DOHH2 (cell line): Measurements from ENCODE around the gene PTPN2.
"Not testable (repeated sequence)": the region's sequence is repeated elsewhere in the genome, so short reads cannot be mapped to it uniquely, and the experiment has no call there.

Experiments used
- H3F3A ChIP-seq: fragments of 200-600 bp; sonication (generic), shearing (Covaris generic); 2 replicates; pipeline ENCODE4 v1.6.0; 2016; ENCODE audit warnings: antibody characterized with exemption, mild to moderate bottlenecking; ENCODE audit not compliant: control insufficient read depth, insufficient read depth
- H3K27ac ChIP-seq: fragments of 200-600 bp; sonication (generic); 2 replicates; pipeline ENCODE4 v1.5.1; 2014; ENCODE audit warnings: low read depth, mild to moderate bottlenecking, low read length, moderate library complexity
- H3K27me3 ChIP-seq: fragments of 200-600 bp; sonication (generic); 2 replicates; pipeline ENCODE4 v1.6.1; 2014; ENCODE audit warnings: mild to moderate bottlenecking, low read length, mixed read lengths; ENCODE audit not compliant: control insufficient read depth
- H3K36me3 ChIP-seq: fragments of 200-600 bp; sonication (generic); 2 replicates; pipeline ENCODE4 v1.6.1; 2014; ENCODE audit warnings: mild to moderate bottlenecking, low read length, moderate library complexity, mixed read lengths; ENCODE audit not compliant: control insufficient read depth
- H3K4me1 ChIP-seq: fragments of 200-600 bp; sonication (generic); 2 replicates; pipeline ENCODE4 v1.6.1; 2014; ENCODE audit warnings: mild to moderate bottlenecking, low read length, mixed read lengths; ENCODE audit not compliant: control insufficient read depth
- H3K4me2 ChIP-seq: fragments of 200-600 bp; sonication (generic); 2 replicates; pipeline ENCODE4 v1.6.0; 2014; ENCODE audit warnings: mild to moderate bottlenecking, low read length, moderate library complexity
- H3K4me3 ChIP-seq: fragments of 200-600 bp; sonication (generic); 2 replicates; pipeline ENCODE4 v1.5.1; 2014; ENCODE audit warnings: mild to moderate bottlenecking, low read length, mixed read lengths
- H3K79me2 ChIP-seq: fragments of 200-600 bp; sonication (generic); 2 replicates; pipeline ENCODE4 v1.6.1; 2014; ENCODE audit warnings: mild to moderate bottlenecking, low read length, mixed read lengths; ENCODE audit not compliant: control insufficient read depth
- H3K9me2 ChIP-seq: fragments of 200-600 bp; sonication (generic); replicated peaks from 2 replicates; pipeline ENCODE4 v1.6.1; 2014; ENCODE audit warnings: mild to moderate bottlenecking, low read length, mixed read lengths; ENCODE audit not compliant: control insufficient read depth
- H3K9me3 ChIP-seq: fragments of 200-600 bp; sonication (generic); 2 replicates; pipeline ENCODE4 v1.6.1; 2014; ENCODE audit warnings: antibody characterized with exemption, low read length, mixed read lengths; ENCODE audit not compliant: control insufficient read depth, insufficient read depth
- H4K20me1 ChIP-seq: fragments of 200-600 bp; sonication (generic); 2 replicates; pipeline ENCODE4 v1.6.0; 2014; ENCODE audit warnings: low read depth, mild to moderate bottlenecking, antibody characterized with exemption, low read length, moderate library complexity; ENCODE audit not compliant: control insufficient read depth, insufficient read depth
- EZH2phosphoT487 ChIP-seq: fragments of 200-600 bp; sonication (generic); IDR thresholded peaks from 2 replicates; pipeline ENCODE4 v1.6.1; 2017; ENCODE audit warnings: borderline replicate concordance, mild to moderate bottlenecking, antibody characterized with exemption, low read length, moderate library complexity, mixed read lengths
- TF ChIP-seq, protein P1 (sequence below): fragments of 200-600 bp; sonication (generic); IDR thresholded peaks from one replicate; pipeline ENCODE4 v1.5.1; 2014; ENCODE audit warnings: antibody characterized with exemption, mild to moderate bottlenecking, low read depth, low read length; ENCODE audit not compliant: poor library complexity, severe bottlenecking

The PTPN2 gene

DNA sequence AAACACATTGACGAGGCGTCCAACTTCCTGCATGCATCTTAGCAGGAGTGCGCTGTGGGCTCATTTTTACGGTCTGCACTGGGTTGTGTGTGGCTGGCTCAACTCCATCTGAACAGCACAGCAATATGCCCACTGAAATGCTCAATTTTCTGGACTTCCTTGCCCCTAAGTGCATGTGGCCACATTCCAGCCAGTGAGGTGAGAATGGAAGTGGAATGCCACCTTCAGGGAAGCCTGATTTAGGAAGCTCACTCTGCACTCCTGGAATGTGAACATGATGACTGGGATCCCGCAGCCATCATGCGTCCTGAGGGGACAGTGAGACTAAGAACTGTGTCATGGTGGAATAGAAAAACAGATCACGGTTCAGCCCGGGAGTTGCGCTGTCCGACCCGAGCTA is 105.0 kb downstream of the PTPN2 start:
- H3K9me2 ChIP-seq: no peaks in the 10 kb centered on the region
- no peak overlapping the region for H3K4me2 ChIP-seq
- no peaks in the 10 kb centered on the region for H3F3A ChIP-seq
- no peaks in the 10 kb centered on the region for H3K79me2 ChIP-seq
- H4K20me1 ChIP-seq: no peaks in the 10 kb centered on the region
- H3K4me3 ChIP-seq: no peak overlapping the region
- H3K9me3 ChIP-seq: no peaks in the 10 kb centered on the region
- H3K36me3 ChIP-seq: no peaks in the 10 kb centered on the region
- TF ChIP-seq, protein P1, sequence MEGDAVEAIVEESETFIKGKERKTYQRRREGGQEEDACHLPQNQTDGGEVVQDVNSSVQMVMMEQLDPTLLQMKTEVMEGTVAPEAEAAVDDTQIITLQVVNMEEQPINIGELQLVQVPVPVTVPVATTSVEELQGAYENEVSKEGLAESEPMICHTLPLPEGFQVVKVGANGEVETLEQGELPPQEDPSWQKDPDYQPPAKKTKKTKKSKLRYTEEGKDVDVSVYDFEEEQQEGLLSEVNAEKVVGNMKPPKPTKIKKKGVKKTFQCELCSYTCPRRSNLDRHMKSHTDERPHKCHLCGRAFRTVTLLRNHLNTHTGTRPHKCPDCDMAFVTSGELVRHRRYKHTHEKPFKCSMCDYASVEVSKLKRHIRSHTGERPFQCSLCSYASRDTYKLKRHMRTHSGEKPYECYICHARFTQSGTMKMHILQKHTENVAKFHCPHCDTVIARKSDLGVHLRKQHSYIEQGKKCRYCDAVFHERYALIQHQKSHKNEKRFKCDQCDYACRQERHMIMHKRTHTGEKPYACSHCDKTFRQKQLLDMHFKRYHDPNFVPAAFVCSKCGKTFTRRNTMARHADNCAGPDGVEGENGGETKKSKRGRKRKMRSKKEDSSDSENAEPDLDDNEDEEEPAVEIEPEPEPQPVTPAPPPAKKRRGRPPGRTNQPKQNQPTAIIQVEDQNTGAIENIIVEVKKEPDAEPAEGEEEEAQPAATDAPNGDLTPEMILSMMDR: no peak
- no peak for TF ChIP-seq EZH2phosphoT487
- H3K27ac ChIP-seq: no peak overlapping the region
- H3K4me1 ChIP-seq: no peaks in the 10 kb centered on the region
- H3K27me3 ChIP-seq: no peaks in the 10 kb centered on the region

DNA sequence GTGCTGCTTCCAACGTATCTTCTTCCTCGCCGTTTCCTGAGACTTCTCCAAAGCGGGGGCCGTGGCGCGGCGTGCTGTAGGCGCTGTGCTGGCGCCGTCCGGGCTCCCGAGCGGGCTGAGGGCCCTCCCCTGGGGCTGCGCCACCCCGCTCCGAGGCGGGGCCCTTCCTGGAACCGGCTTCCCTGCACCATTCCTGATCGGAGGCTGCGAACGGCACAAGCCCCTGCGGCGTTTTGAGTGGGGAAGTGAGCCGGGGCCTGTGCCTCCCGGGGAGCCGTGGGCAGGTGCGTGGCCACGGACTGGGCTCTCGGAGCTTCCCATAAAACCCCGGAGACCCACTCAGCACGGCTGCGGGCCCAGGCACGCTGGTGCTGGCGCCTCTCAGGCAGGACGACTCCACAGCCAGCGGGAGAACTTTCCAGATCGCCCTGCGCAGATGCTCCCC is 106.5 kb downstream of the PTPN2 start:
- no peaks in the 10 kb centered on the region for H3K9me2 ChIP-seq
- H3K9me3 ChIP-seq: no peaks in the 10 kb centered on the region
- no peak overlapping the region for H3K27ac ChIP-seq
- no peaks in the 10 kb centered on the region for H3K4me1 ChIP-seq
- H4K20me1 ChIP-seq: no peaks in the 10 kb centered on the region
- TF ChIP-seq, protein P1: no peak
- no peak for TF ChIP-seq EZH2phosphoT487
- no peak overlapping the region for H3K4me2 ChIP-seq
- no peaks in the 10 kb centered on the region for H3F3A ChIP-seq
- no peaks in the 10 kb centered on the region for H3K36me3 ChIP-seq
- H3K79me2 ChIP-seq: no peaks in the 10 kb centered on the region
- no peaks in the 10 kb centered on the region for H3K27me3 ChIP-seq
- no peak overlapping the region for H3K4me3 ChIP-seq

DNA sequence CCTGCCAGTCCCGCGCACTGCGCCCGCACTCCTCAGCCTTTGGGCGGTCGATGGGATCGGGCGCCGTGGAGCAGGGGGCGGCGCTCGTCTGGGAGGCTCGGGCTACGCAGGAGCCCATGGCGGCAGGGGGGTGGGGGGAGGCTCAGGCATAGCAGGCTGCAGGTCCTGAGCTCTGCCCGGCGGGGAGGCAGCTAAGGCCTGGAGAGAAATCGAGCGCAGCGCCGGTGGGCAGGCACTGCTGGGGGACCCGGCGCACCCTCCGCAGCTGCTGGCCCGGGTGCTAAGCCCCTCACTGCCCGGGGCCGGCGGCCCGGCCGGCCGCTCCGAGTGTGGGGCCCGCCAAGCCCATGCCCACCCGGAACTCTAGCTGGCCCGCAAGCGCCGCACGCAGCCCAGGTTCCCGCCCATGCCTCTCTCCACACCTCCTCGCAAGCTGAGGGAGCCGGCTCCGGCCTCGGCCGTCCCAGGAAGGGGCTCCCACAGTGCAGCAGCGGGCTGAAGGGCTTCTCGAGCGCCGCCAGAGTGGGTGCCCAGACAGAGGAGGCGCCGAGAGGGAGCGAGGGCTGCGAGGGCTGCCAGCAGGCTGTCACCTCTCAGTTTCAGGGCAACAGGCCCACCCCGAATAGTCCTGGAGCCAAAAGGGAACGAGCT is 107.1 kb downstream of the PTPN2 start:
- Histone ChIP-seq H3K4me2 (no peak overlapping the region), H3K27me3 (no peaks in the 10 kb centered on the region), H4K20me1 (no peaks in the 10 kb centered on the region), H3K27ac (no peak overlapping the region), H3K4me3 (no peak overlapping the region), H3F3A (no peaks in the 10 kb centered on the region), H3K9me2 (no peaks in the 10 kb centered on the region), H3K9me3 (no peaks in the 10 kb centered on the region), H3K79me2 (no peaks in the 10 kb centered on the region), H3K4me1 (no peaks in the 10 kb centered on the region), H3K36me3 (no peaks in the 10 kb centered on the region)
- TF ChIP-seq, protein P1: no peak
- TF ChIP-seq EZH2phosphoT487: no peak

DNA sequence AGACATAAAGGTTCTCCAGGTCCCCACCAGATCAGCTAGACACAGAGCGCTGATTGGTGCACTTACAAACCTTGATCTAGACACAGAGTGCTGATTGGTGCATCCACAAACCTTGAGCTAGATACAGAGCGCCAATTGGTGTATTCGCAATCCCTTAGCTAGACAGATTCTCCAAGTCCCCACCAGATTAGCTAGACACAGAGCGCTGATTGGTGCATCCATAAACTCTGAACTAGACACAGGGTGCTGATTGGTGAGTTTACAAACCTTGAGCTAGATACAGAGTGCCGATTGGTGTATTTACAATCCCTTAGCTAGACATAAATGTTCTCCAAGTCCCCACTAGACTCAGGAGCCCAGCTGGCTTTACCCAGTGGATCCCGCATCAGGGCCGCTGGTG is 107.6 kb downstream of the PTPN2 start:
- not testable (repeated sequence) for H3K9me2 ChIP-seq, H3K27ac ChIP-seq, H3K4me3 ChIP-seq, H3K79me2 ChIP-seq, H3K4me2 ChIP-seq, H3F3A ChIP-seq, H3K27me3 ChIP-seq, H4K20me1 ChIP-seq, H3K4me1 ChIP-seq, H3K9me3 ChIP-seq, H3K36me3 ChIP-seq
